HepG2 (cell line): ENCODE results near the gene CNTN4. TPM values are rescaled to one million over a fixed set of nuclear protein-coding genes. Genes with fewer than 3 reads are reported as not detected.

Experiments
- ATAC-seq: fragments of 200-7000 bp; cut with Tn5 transposase; 3 replicates; pipeline ENCODE4 v1.9.1; 2020; ENCODE audit warnings: mild to moderate bottlenecking, moderate library complexity
- BruUV-seq: library from RNA; stranded (reverse); fragments of 400-500 nt; replicated peaks from 2 replicates; lab custom pipeline; 2021; lab: Mats Ljungman, UMichigan
- CTCF ChIA-PET: fragments of 300-600 bp; formaldehyde crosslinking; extraction: SDS; loops from one replicate; lab custom pipeline; 2021; ENCODE audit warnings: low total read pairs, inconsistent platforms, low intra/inter-chr PET ratio; lab: Yijun Ruan, JAX
- POLR2A ChIA-PET: fragments of 350-600 bp; sonication (Branson Sonifier 250); formaldehyde crosslinking; loops from one replicate; lab custom pipeline; 2020; ENCODE audit warnings: antibody characterized with exemption, inconsistent platforms; lab: Yijun Ruan, JAX
- DNase-seq: peaks from one replicate; pipeline ENCODE4 v3.0.0-alpha.2; 2015; ENCODE audit warnings: low spot score
- FAIRE-seq: peaks from 3 replicates; lab custom pipeline; 2011; peaks lifted over from hg19 to GRCh38; lab: Jason Lieb, UNC
- H2AFZ ChIP-seq: one replicate; pipeline ENCODE4 v1.6.1; 2011; ENCODE audit warnings: low read length, inconsistent platforms
- H3K27ac ChIP-seq: fragments of 300-600 bp; 3 replicates; pipeline ENCODE4 v1.8.0; 2011; ENCODE audit warnings: mixed run types, mild to moderate bottlenecking, mixed read lengths, low read length, inconsistent platforms; ENCODE audit not compliant: insufficient read depth; ENCODE audit errors: extremely low read length
- H3K27me3 ChIP-seq, 2 experiments: fragments of 200-600 bp in 1 of 2; 2 replicates in 1 of 2; 3 replicates in 1 of 2; pipeline versions ENCODE4 v1.6.0 to v1.8.0; 2011; ENCODE audit warnings: low read length in 2 of 2, mild to moderate bottlenecking in 2 of 2, moderate library complexity in 2 of 2, inconsistent platforms in 1 of 2; ENCODE audit not compliant: insufficient read depth in 2 of 2, control insufficient read depth in 1 of 2
- H3K36me3 ChIP-seq, 2 experiments: fragments of 200-600 bp in 1 of 2; replicated peaks in 1 of 2; 2 replicates in 1 of 2; 3 replicates in 1 of 2; pipeline versions ENCODE4 v1.5.1 to v1.8.0; 2011; ENCODE audit warnings: low read length in 2 of 2, inconsistent platforms in 1 of 2; ENCODE audit not compliant: insufficient read depth in 2 of 2, control insufficient read depth in 1 of 2
- H3K4me1 ChIP-seq: 2 replicates; pipeline ENCODE4 v1.5.1; 2012; ENCODE audit warnings: low read length, inconsistent platforms; ENCODE audit not compliant: insufficient read depth
- H3K4me2 ChIP-seq: 2 replicates; pipeline ENCODE4 v1.6.0; 2011; ENCODE audit warnings: low read depth, low read length, inconsistent platforms
- H3K4me3 ChIP-seq, 3 experiments: fragments of 200-600 bp in 1 of 3; sonication (generic), shearing (Covaris generic) in 1 of 3; replicated peaks in 1 of 3; 2 replicates each; pipeline ENCODE4 v1.5.1; 2011 to 2016; ENCODE audit warnings: low read length in 3 of 3, inconsistent platforms in 2 of 3, low read depth in 2 of 3, mild to moderate bottlenecking in 2 of 3, control low read depth in 1 of 3, mixed read lengths in 1 of 3; ENCODE audit not compliant: insufficient read depth in 1 of 3
- H3K79me2 ChIP-seq: one replicate; pipeline ENCODE4 v1.6.1; 2011; ENCODE audit warnings: low read length, inconsistent platforms; ENCODE audit not compliant: insufficient read depth
- H3K9ac ChIP-seq: 2 replicates; pipeline ENCODE4 v1.6.0; 2011; ENCODE audit warnings: mild to moderate bottlenecking, low read depth, low read length, inconsistent platforms; ENCODE audit not compliant: insufficient read depth
- H3K9me3 ChIP-seq: 2 replicates; pipeline ENCODE4 v1.5.1; 2012; ENCODE audit warnings: mild to moderate bottlenecking, low read length
- H4K20me1 ChIP-seq: 2 replicates; pipeline ENCODE4 v1.6.0; 2011; ENCODE audit warnings: inconsistent platforms, mild to moderate bottlenecking, low read length, moderate library complexity; ENCODE audit not compliant: insufficient read depth
- MIXL1 ChIP-seq: IDR thresholded peaks from 2 replicates; pipeline ENCODE4 v1.6.1; 2016
- SALL1 ChIP-seq: sonication (generic); formaldehyde crosslinking; IDR thresholded peaks from 2 replicates; pipeline ENCODE4 v1.8.0; 2022; ENCODE audit warnings: mild to moderate bottlenecking, missing genetic modification reagents
- SP4 ChIP-seq: sonication (generic); formaldehyde crosslinking; IDR thresholded peaks from 2 replicates; pipeline ENCODE4 v1.8.1; 2023; ENCODE audit warnings: mild to moderate bottlenecking, missing genetic modification reagents
- ZNF414 ChIP-seq: sonication (generic); formaldehyde crosslinking; IDR thresholded peaks from 2 replicates; pipeline ENCODE4 v1.5.0; 2020; ENCODE audit warnings: missing genetic modification reagents
- ZNF547 ChIP-seq: sonication (generic); formaldehyde crosslinking; IDR thresholded peaks from 2 replicates; pipeline ENCODE4 v1.5.1; 2020; ENCODE audit warnings: mild to moderate bottlenecking, missing genetic modification reagents
- ZNF550 ChIP-seq: sonication (generic); formaldehyde crosslinking; IDR thresholded peaks from 2 replicates; pipeline ENCODE4 v1.4.0; 2020; ENCODE audit warnings: mild to moderate bottlenecking, missing genetic modification reagents, borderline replicate concordance
- ZNF570 ChIP-seq: sonication (generic); formaldehyde crosslinking; IDR thresholded peaks from 2 replicates; pipeline ENCODE4 v1.4.0; 2020; ENCODE audit warnings: mild to moderate bottlenecking, missing genetic modification reagents, borderline replicate concordance
- WGBS: methylation state at CpG from one replicate; pipeline ENCODE4 v1.1.6; 2017; ENCODE audit warnings: low lambda C conversion rate; 5-methylcytosine and 5-hydroxymethylcytosine counted together
- in situ Hi-C: cut with HindIII; loops from 2 replicates; pipeline ENCODE4 v1.10.0; 2017; ENCODE audit warnings: low pct_unique_long_range_greater_than_20kb; ENCODE audit not compliant: extremely low pct_ligation_motif_present
- intact Hi-C: fragments of 100-400 bp; cut with micrococcal nuclease; formaldehyde crosslinking; loops from one replicate; pipeline ENCODE4 v1.10.0; 2022; ENCODE audit not compliant: unreplicated experiment
- polyA plus RNA-seq, 8 experiments: library from polyadenylated mRNA; depleted of rRNA in 3 of 8; stranded (reverse) in 7 of 8; unstranded in 1 of 8; fragments of >200 nt; fragmentation: Illumina TruSeq in 4 of 8; extraction: Trizol in 4 of 8; gene quantifications; 2 replicates each; pipeline versions ENCODE4 v1.2.1 to v1.2.3, GENCODE V29; 2011 to 2016; ENCODE audit warnings: low read depth in 4 of 8, missing spikeins in 1 of 8, mixed read lengths in 1 of 8; ENCODE audit not compliant: insufficient read depth in 1 of 8
- total RNA-seq, 5 experiments: library from RNA; depleted of rRNA; stranded (reverse); fragments of >200 nt; fragmentation: Illumina TruSeq; extraction: Trizol; gene quantifications; 2 replicates each; pipeline ENCODE4 v1.2.3, GENCODE V29; 2016; ENCODE audit warnings: low read depth in 1 of 5
- TF ChIP-seq, protein P1 (sequence below): sonication (generic); formaldehyde crosslinking; conservative IDR thresholded peaks from 2 replicates; pipeline ENCODE4 v1.4.0; 2020; ENCODE audit warnings: missing genetic modification reagents
- TF ChIP-seq, protein P2 (sequence below): sonication (generic); formaldehyde crosslinking; IDR thresholded peaks from 2 replicates; pipeline ENCODE4 v1.9.0; 2021; ENCODE audit warnings: mild to moderate bottlenecking, missing genetic modification reagents

Gene CNTN4
- total and polyA plus RNA-seq, 2 of the 13 experiments (the other 11 are each of a cell fraction or from before 2014, with no cell fraction given): 0.01 to 0.13 TPM

DNA sequence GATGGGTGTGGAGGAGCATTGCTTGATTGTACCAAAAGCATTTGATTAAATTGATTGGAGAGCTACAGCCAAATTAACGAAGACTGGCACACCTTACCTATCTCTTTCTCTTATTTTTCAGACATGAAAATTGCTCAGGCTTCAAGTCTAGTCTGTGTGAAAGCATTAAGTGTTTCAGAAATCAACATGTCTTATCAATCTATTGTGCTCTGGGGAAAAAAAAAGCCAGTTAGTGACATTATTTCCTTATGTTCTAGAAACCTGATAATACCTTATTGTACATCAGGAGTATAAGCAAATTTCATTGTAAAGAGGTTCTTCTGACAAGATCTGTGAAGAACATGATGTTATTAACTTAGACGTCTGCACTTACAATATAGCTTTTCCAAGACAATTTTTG is 546.3 kb downstream of the CNTN4 start:
- in situ Hi-C loops: no loop called here
- WGBS: 1% methylated on average over 2 of the region's 2 CpGs
- BruUV-seq: no TSS peak
- no peak for ATAC-seq
- intact Hi-C loops: no loop called here
- no peak for TF ChIP-seq ZNF414 (CRISPR knock-in tag)
- TF ChIP-seq, protein P1, sequence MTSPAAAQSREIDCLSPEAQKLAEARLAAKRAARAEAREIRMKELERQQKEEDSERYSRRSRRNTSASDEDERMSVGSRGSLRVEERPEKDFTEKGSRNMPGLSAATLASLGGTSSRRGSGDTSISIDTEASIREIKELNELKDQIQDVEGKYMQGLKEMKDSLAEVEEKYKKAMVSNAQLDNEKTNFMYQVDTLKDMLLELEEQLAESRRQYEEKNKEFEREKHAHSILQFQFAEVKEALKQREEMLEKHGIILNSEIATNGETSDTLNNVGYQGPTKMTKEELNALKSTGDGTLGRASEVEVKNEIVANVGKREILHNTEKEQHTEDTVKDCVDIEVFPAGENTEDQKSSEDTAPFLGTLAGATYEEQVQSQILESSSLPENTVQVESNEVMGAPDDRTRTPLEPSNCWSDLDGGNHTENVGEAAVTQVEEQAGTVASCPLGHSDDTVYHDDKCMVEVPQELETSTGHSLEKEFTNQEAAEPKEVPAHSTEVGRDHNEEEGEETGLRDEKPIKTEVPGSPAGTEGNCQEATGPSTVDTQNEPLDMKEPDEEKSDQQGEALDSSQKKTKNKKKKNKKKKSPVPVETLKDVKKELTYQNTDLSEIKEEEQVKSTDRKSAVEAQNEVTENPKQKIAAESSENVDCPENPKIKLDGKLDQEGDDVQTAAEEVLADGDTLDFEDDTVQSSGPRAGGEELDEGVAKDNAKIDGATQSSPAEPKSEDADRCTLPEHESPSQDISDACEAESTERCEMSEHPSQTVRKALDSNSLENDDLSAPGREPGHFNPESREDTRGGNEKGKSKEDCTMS (CRISPR knock-in tag): no peak
- no peak overlapping the region for H3K4me3 ChIP-seq
- H3K27ac ChIP-seq: no peak overlapping the region
- CTCF ChIA-PET: no interaction called here
- H3K4me2 ChIP-seq: no peak overlapping the region
- no peaks in the 10 kb centered on the region for H3K4me1 ChIP-seq
- no peak for FAIRE-seq
- peaks cover 7% of the 10 kb centered on the region; the same call in 1 of the 2 replicates for H3K9me3 ChIP-seq
- no peak for DNase-seq
- no peak overlapping the region for H3K9ac ChIP-seq
- H3K27me3 ChIP-seq: no peaks in the 10 kb centered on the region; a peak in 1 of 5 replicates
- POLR2A ChIA-PET: no interaction called here
- no peaks in the 10 kb centered on the region for H3K79me2 ChIP-seq
- H4K20me1 ChIP-seq: no peaks in the 10 kb centered on the region
- H2AFZ ChIP-seq: no peak overlapping the region
- no peaks in the 10 kb centered on the region for H3K36me3 ChIP-seq

DNA sequence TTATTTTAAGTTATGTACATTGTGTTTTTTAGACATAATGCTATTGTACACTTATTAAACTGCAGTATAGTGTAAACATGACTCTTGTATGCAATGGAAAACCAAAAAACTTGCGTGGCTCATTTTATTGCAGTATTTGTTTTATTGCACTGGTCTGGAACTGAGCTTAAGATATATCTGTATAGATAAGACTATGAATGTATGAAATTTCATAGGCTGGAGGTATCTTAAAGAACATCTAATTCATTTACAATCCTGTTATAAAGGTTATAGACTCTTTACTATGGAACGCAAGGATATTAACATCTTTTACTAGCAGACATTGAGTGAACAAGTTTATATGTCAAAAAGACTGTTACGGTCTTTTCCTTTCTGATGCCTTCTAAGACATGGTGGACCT is 552.1 kb downstream of the CNTN4 start:
- H3K4me2 ChIP-seq: no peak overlapping the region
- H2AFZ ChIP-seq: no peak overlapping the region
- ATAC-seq (no peak), DNase-seq (no peak), FAIRE-seq (no peak)
- WGBS: 44% methylated on average over 3 of the region's 3 CpGs
- H3K9ac ChIP-seq: no peak overlapping the region
- H3K79me2 ChIP-seq: no peaks in the 10 kb centered on the region
- no peaks in the 10 kb centered on the region for H3K36me3 ChIP-seq
- H3K9me3 ChIP-seq: peaks cover 7% of the 10 kb centered on the region; the same call in 1 of the 2 replicates
- H3K27ac ChIP-seq: no peak overlapping the region
- no peaks in the 10 kb centered on the region for H3K4me1 ChIP-seq
- intact Hi-C loops: no loop called here
- in situ Hi-C loops: no loop called here
- no peaks in the 10 kb centered on the region for H4K20me1 ChIP-seq
- no TSS peak for BruUV-seq
- no peak overlapping the region for H3K4me3 ChIP-seq
- H3K27me3 ChIP-seq: no peaks in the 10 kb centered on the region; a peak in 1 of 5 replicates
- ChIA-PET POLR2A (no interaction called here), CTCF (no interaction called here)
- TF ChIP-seq MIXL1 (CRISPR knock-in tag) (no peak), SALL1 (no peak), ZNF547 (CRISPR knock-in tag) (no peak), SP4 (CRISPR knock-in tag) (no peak), ZNF570 (CRISPR knock-in tag) (no peak), ZNF550 (CRISPR knock-in tag) (no peak)
- TF ChIP-seq, protein P2, sequence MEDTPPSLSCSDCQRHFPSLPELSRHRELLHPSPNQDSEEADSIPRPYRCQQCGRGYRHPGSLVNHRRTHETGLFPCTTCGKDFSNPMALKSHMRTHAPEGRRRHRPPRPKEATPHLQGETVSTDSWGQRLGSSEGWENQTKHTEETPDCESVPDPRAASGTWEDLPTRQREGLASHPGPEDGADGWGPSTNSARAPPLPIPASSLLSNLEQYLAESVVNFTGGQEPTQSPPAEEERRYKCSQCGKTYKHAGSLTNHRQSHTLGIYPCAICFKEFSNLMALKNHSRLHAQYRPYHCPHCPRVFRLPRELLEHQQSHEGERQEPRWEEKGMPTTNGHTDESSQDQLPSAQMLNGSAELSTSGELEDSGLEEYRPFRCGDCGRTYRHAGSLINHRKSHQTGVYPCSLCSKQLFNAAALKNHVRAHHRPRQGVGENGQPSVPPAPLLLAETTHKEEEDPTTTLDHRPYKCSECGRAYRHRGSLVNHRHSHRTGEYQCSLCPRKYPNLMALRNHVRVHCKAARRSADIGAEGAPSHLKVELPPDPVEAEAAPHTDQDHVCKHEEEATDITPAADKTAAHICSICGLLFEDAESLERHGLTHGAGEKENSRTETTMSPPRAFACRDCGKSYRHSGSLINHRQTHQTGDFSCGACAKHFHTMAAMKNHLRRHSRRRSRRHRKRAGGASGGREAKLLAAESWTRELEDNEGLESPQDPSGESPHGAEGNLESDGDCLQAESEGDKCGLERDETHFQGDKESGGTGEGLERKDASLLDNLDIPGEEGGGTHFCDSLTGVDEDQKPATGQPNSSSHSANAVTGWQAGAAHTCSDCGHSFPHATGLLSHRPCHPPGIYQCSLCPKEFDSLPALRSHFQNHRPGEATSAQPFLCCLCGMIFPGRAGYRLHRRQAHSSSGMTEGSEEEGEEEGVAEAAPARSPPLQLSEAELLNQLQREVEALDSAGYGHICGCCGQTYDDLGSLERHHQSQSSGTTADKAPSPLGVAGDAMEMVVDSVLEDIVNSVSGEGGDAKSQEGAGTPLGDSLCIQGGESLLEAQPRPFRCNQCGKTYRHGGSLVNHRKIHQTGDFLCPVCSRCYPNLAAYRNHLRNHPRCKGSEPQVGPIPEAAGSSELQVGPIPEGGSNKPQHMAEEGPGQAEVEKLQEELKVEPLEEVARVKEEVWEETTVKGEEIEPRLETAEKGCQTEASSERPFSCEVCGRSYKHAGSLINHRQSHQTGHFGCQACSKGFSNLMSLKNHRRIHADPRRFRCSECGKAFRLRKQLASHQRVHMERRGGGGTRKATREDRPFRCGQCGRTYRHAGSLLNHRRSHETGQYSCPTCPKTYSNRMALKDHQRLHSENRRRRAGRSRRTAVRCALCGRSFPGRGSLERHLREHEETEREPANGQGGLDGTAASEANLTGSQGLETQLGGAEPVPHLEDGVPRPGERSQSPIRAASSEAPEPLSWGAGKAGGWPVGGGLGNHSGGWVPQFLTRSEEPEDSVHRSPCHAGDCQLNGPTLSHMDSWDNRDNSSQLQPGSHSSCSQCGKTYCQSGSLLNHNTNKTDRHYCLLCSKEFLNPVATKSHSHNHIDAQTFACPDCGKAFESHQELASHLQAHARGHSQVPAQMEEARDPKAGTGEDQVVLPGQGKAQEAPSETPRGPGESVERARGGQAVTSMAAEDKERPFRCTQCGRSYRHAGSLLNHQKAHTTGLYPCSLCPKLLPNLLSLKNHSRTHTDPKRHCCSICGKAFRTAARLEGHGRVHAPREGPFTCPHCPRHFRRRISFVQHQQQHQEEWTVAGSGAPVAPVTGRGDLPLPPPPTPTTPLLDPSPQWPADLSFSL: no peak
